PC-3 (cell line): ENCODE measurements around the gene ARNT2.

Experiments used
- EZH2 ChIP-seq: fragments of 300-600 bp; sonication (generic); IDR thresholded peaks from one replicate; pipeline ENCODE4 v1.6.1; 2017; ENCODE audit warnings: antibody characterized with exemption, mild to moderate bottlenecking, low read length; ENCODE audit not compliant: unreplicated experiment
- EZH2phosphoT487 ChIP-seq: fragments of 300-600 bp; sonication (generic); IDR thresholded peaks from 2 replicates; pipeline ENCODE4 v1.6.1; 2018; ENCODE audit warnings: mild to moderate bottlenecking, antibody characterized with exemption, low read length, borderline replicate concordance
- TF ChIP-seq, protein P1 (sequence below): fragments of 300-600 bp; sonication (generic); conservative IDR thresholded peaks from 2 replicates; pipeline ENCODE4 v1.5.1; 2017; ENCODE audit warnings: antibody characterized with exemption, low read depth, mild to moderate bottlenecking, low read length

GRCh38 chr15:80415358-80415670, 11.1 kb downstream of the ARNT2 start:
- TF ChIP-seq, protein P1, sequence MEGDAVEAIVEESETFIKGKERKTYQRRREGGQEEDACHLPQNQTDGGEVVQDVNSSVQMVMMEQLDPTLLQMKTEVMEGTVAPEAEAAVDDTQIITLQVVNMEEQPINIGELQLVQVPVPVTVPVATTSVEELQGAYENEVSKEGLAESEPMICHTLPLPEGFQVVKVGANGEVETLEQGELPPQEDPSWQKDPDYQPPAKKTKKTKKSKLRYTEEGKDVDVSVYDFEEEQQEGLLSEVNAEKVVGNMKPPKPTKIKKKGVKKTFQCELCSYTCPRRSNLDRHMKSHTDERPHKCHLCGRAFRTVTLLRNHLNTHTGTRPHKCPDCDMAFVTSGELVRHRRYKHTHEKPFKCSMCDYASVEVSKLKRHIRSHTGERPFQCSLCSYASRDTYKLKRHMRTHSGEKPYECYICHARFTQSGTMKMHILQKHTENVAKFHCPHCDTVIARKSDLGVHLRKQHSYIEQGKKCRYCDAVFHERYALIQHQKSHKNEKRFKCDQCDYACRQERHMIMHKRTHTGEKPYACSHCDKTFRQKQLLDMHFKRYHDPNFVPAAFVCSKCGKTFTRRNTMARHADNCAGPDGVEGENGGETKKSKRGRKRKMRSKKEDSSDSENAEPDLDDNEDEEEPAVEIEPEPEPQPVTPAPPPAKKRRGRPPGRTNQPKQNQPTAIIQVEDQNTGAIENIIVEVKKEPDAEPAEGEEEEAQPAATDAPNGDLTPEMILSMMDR = no peak
- TF ChIP-seq EZH2phosphoT487 = no peak
- no peak for TF ChIP-seq EZH2
